ENCODE data around the gene C15orf40.

The C15orf40 gene

DNA sequence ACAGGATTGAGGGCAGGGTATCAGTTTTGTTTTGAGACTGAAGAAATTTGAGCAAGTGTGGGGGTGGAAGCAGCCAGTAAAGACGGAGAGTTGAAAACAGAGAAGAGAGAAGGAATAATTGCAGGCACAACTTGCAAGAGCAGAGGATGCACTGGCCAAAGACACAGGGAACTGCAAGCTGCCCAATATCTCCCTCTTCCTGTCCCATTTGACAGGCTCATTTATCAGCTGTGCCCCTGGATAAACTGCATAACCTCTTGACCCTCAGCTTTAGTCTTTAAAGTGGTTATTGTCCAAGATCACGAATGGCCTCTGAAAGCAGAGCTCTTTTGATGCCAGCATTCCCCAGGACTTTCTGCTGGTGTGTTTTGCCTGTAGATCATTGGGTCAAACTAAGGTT lies 30.5 kb downstream of the C15orf40 start:
- no peak overlapping the region for H3K4me3 ChIP-seq (replicated peaks in 1 of 2; ENCODE audit: low read depth in 2 of 2, low read length in 2 of 2)
- TF ChIP-seq, protein P1, sequence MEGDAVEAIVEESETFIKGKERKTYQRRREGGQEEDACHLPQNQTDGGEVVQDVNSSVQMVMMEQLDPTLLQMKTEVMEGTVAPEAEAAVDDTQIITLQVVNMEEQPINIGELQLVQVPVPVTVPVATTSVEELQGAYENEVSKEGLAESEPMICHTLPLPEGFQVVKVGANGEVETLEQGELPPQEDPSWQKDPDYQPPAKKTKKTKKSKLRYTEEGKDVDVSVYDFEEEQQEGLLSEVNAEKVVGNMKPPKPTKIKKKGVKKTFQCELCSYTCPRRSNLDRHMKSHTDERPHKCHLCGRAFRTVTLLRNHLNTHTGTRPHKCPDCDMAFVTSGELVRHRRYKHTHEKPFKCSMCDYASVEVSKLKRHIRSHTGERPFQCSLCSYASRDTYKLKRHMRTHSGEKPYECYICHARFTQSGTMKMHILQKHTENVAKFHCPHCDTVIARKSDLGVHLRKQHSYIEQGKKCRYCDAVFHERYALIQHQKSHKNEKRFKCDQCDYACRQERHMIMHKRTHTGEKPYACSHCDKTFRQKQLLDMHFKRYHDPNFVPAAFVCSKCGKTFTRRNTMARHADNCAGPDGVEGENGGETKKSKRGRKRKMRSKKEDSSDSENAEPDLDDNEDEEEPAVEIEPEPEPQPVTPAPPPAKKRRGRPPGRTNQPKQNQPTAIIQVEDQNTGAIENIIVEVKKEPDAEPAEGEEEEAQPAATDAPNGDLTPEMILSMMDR (IDR thresholded peaks at IDR 0.05; ENCODE audit: low read depth, low read length): no peak
- DNase-seq (ENCODE audit: low read depth in 2 of 2): no peak

DNA sequence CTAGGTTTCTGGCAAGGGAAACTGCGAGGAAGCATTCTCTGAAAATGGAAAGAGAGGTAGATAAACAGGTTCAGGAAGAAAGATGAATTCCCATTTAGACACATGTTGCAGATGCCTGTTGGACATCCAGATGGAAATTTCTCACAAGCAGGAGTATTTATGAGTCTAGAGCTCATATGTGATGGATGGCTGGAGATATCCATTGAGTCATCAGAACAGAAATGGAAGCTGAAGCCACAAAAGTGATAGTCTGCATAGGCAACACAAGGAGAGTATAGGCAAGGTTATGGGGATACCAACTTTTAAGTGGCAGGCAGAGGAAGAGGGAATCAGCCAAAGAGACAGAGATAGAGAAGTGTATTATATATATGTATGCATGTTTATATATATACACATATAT lies 31.7 kb downstream of the C15orf40 start:
- H3K4me3 ChIP-seq (replicated peaks in 1 of 2; ENCODE audit: low read depth in 2 of 2, low read length in 2 of 2): no peak overlapping the region
- TF ChIP-seq, protein P1 (IDR thresholded peaks at IDR 0.05; ENCODE audit: low read depth, low read length): no peak
- DNase-seq (ENCODE audit: low read depth in 2 of 2): no peak

DNA sequence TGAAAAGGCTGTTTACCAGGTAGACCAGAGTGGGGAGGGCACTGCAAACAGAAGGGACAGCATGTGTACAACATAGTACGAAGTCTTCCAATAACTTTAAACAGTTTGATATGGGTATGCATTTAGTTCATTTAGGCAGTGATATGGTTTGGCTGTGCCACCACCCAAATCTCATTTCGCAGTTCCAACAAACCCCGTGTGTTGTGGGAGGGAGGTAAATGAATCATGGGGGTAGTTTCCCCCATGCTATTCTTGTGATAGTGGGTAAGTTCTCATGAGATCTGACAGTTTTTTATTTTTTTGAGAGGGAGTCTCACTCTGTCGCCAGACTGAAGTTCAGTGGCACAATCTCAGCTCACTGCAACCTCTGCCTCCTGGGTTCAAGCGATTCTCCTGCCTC lies 33.0 kb downstream of the C15orf40 start:
- no peak overlapping the region for H3K4me3 ChIP-seq (replicated peaks in 1 of 2; ENCODE audit: low read depth in 2 of 2, low read length in 2 of 2)
- TF ChIP-seq, protein P1 (IDR thresholded peaks at IDR 0.05; ENCODE audit: low read depth, low read length): no peak
- DNase-seq (ENCODE audit: low read depth in 2 of 2): no peak

DNA sequence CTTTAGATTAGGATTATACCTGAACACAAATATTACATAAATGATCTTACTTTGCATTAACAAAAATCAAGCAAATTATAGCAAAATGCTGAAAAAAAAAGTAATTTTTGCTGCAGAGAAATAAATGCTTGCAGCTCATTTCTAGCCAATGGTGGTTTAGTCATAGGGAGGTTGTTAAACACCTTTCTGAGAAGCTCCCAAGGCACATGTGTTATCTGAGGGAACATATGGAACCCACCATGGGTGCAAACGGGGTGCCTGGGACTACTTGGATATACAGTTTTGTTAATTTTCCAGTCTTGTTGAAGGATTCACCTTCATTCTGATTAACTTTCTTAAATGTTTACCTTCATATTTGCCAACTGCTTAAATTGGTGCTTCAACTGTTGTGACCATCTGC lies 34.4 kb downstream of the C15orf40 start:
- TF ChIP-seq, protein P1 (IDR thresholded peaks at IDR 0.05; ENCODE audit: low read depth, low read length): no peak
- H3K4me3 ChIP-seq (replicated peaks in 1 of 2; ENCODE audit: low read depth in 2 of 2, low read length in 2 of 2): no peak overlapping the region
- no peak for DNase-seq (ENCODE audit: low read depth in 2 of 2)

DNA sequence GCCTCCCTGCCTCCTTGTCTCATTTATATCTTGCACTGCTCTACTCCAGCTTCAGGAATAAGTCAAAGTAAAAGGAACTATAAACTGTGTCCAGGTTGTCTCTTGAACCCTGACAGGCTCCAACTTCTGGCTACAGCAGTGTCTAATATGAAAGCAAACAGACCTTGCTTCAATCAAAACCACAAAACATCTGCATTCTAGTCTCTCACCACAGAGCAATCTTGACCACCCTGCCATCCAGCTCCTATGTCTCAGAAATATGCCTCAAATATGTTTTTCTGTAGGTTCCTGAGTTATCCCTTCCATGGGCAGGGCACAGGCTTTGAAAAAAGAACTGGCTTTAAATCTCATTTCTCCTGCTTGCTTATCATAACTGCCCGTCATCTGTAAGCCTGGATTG lies 38.4 kb downstream of the C15orf40 start:
- TF ChIP-seq, protein P1 (IDR thresholded peaks at IDR 0.05; ENCODE audit: low read depth, low read length): no peak
- H3K4me3 ChIP-seq (replicated peaks in 1 of 2; ENCODE audit: low read depth in 2 of 2, low read length in 2 of 2): no peak overlapping the region
- no peak for DNase-seq (ENCODE audit: low read depth in 2 of 2)

DNA sequence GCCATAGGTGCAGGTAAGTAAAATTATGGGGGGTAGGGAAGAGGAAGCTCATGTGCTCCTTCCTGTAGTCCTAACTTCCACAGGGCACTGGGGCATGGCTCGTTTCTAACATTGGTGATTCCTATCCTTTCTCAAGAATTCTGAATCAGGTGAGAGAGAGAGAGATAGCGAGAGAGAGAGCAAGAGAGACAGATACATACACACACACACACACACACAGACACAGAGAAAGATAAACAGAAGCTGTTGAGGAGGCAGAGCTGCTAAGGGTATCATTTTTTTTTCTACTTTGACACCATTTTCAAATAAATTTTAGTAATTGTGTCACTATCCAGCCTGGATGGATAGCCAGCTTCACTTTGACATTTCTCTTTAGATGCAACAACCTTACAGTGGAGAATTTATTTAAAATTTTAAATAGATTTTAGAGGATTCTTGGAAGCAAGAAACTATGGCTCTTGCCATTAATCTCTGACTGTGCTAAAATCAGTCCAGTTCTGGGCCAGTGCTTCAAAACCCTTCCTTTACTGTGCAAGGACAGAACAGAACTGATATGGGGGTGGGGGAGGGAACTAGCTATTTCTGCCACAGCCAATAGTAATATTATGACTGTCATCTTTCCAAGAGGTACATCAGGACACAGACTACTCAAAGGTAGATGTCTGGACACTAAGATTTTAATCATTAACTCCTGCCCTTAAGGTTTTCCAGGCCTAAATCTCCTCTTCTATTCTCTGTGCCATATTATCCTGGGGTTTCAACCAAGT lies 40.0 kb downstream of the C15orf40 start:
- no peak for DNase-seq (ENCODE audit: low read depth in 2 of 2)
- TF ChIP-seq, protein P1 (IDR thresholded peaks at IDR 0.05; ENCODE audit: low read depth, low read length): no peak
- no peak overlapping the region for H3K4me3 ChIP-seq (replicated peaks in 1 of 2; ENCODE audit: low read depth in 2 of 2, low read length in 2 of 2)

DNA sequence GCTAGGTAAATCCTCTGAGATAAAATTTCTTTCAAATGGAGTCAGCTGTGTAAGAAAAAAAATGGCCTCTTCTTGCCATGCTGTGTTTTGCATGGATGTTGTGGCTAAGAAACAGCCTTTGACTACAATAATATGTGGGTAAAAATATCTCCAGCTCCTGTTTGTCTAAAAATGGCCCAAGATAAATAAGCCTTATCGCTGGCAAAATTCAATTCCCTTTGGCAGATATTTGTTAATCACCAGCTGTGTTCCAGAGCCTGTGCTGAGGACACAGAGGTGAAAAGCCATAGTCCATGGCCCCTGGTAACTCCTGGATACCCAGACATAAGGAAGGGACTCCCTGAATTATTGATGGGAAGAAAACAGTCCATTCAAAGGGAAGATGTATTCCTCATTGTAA lies 40.7 kb downstream of the C15orf40 start:
- H3K4me3 ChIP-seq (replicated peaks in 1 of 2; ENCODE audit: low read depth in 2 of 2, low read length in 2 of 2): no peak overlapping the region
- no peak for DNase-seq (ENCODE audit: low read depth in 2 of 2)
- TF ChIP-seq, protein P1 (IDR thresholded peaks at IDR 0.05; ENCODE audit: low read depth, low read length): no peak
